ENCODE data around the gene SP6. TPM values are rescaled to one million over a fixed set of nuclear protein-coding genes. Genes with fewer than 3 reads are reported as not detected.

The SP6 gene
- total and polyA plus RNA-seq, 4 donors: 0.03 to 0.09 (median 0.06) TPM

DNA sequence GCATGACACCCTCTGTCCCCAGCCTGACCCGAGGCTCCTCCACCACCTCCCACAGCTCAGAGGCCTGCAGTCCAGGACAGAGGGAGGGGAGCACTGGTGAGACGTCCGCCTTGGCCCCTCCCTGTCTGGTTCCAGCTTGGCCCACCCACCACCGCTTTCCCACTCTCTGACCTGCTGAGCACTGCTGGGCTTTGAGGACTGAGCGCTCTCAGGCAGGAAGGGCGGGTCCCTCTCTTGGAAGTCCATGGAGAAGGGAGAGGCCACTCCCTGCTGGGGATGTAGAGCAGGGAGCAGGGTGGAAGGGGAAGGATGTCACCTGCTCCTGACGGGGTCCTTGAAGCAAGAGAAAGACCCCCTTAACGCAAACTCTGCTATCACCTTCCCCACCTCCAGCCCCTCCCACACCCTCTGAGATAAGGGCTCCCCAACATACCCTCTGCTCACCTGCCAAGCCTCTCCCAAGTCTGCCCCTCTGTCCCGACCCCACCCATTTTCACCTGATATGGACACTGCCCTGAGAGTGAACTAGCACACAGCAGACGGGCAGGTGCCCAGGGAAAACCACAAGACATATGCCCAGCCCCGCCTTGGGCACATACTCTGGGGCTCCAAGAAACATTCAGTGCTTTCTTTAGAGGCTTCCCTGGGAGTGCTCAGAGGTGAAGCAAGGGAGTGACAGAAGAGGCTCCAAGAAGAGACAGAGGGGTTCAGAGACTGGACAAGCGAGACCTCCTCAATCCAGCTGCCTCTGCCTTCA lies 30.8 kb downstream of the SP6 start:
- 71% methylated on average over 12 of the region's 12 CpGs for WGBS
- no peaks in the 10 kb centered on the region for H3K9me3 ChIP-seq (ENCODE audit: control insufficient read depth in 4 of 4, low read length in 3 of 4)
- TF ChIP-seq GABPA (IDR thresholded peaks at IDR 0.05 in 1 of 2, conservative IDR thresholded peaks at IDR 0.05 in 1 of 2) (no peak), SP1 (IDR thresholded peaks at IDR 0.05) (no peak), FOXA1 (IDR thresholded peaks at IDR 0.05) (no peak), HNF4A (conservative IDR thresholded peaks at IDR 0.05) (no peak), NR2F2 (IDR thresholded peaks at IDR 0.05) (no peak), EGR1 (IDR thresholded peaks at IDR 0.05; ENCODE audit: low read depth in 2 of 2) (no peak), CTCF (IDR thresholded peaks at IDR 0.05; ENCODE audit: low read depth, low read length, missing input control) (no peak), FOXA2 (IDR thresholded peaks at IDR 0.05) (no peak), RXRA (IDR thresholded peaks at IDR 0.05) (no peak)
- TF ChIP-seq, protein P1, sequence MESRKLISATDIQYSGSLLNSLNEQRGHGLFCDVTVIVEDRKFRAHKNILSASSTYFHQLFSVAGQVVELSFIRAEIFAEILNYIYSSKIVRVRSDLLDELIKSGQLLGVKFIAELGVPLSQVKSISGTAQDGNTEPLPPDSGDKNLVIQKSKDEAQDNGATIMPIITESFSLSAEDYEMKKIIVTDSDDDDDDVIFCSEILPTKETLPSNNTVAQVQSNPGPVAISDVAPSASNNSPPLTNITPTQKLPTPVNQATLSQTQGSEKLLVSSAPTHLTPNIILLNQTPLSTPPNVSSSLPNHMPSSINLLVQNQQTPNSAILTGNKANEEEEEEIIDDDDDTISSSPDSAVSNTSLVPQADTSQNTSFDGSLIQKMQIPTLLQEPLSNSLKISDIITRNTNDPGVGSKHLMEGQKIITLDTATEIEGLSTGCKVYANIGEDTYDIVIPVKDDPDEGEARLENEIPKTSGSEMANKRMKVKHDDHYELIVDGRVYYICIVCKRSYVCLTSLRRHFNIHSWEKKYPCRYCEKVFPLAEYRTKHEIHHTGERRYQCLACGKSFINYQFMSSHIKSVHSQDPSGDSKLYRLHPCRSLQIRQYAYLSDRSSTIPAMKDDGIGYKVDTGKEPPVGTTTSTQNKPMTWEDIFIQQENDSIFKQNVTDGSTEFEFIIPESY (IDR thresholded peaks at IDR 0.05): no peak
- no peaks in the 10 kb centered on the region for H3K27me3 ChIP-seq (ENCODE audit: control insufficient read depth in 4 of 4, insufficient read depth in 4 of 4, low read length in 3 of 4)
- H3K4me1 ChIP-seq (ENCODE audit: control insufficient read depth in 4 of 4, insufficient read depth in 4 of 4, low read length in 3 of 4): peaks cover 0 to 19% (median 5%) of the 10 kb centered on the region in 4 donors
- no peak overlapping the region for H3K9ac ChIP-seq (ENCODE audit: low read depth in 1 of 2, low read length in 2 of 2)
- no peak overlapping the region for H3K4me3 ChIP-seq (ENCODE audit: low read depth in 1 of 3, low read length in 3 of 3)
- H3K27ac ChIP-seq (ENCODE audit: low read depth in 1 of 2, low read length in 2 of 2): no peak overlapping the region
- no peak for DNase-seq (ENCODE audit: low spot score)
- peaks cover 3 to 22% (median 12%) of the 10 kb centered on the region in 4 donors for H3K36me3 ChIP-seq (ENCODE audit: control insufficient read depth in 4 of 4, insufficient read depth in 3 of 4, low read depth in 1 of 4, low read length in 3 of 4)

GRCh38 chr17:47819475-47819874 lies 31.5 kb downstream of the SP6 start:
- Histone ChIP-seq H3K27ac (ENCODE audit: low read depth in 1 of 2, low read length in 2 of 2) (no peak overlapping the region), H3K9ac (ENCODE audit: low read depth in 1 of 2, low read length in 2 of 2) (no peak overlapping the region), H3K27me3 (ENCODE audit: control insufficient read depth in 4 of 4, insufficient read depth in 4 of 4, low read length in 3 of 4) (no peaks in the 10 kb centered on the region), H3K4me1 (ENCODE audit: control insufficient read depth in 4 of 4, insufficient read depth in 4 of 4, low read length in 3 of 4) (peaks cover 0 to 19% (median 5%) of the 10 kb centered on the region in 4 donors), H3K36me3 (ENCODE audit: control insufficient read depth in 4 of 4, insufficient read depth in 3 of 4, low read depth in 1 of 4, low read length in 3 of 4) (peaks cover 2 to 22% (median 12%) of the 10 kb centered on the region in 4 donors), H3K9me3 (ENCODE audit: control insufficient read depth in 4 of 4, low read length in 3 of 4) (no peaks in the 10 kb centered on the region), H3K4me3 (ENCODE audit: low read depth in 1 of 3, low read length in 3 of 3) (no peak overlapping the region)
- TF ChIP-seq HNF4A (conservative IDR thresholded peaks at IDR 0.05) (no peak), HNF4G (IDR thresholded peaks at IDR 0.05) (no peak), RAD21 (IDR thresholded peaks at IDR 0.05) (no peak), EGR1 (IDR thresholded peaks at IDR 0.05; ENCODE audit: low read depth in 2 of 2) (no peak), YY1 (IDR thresholded peaks at IDR 0.05) (no peak), GABPA (IDR thresholded peaks at IDR 0.05 in 1 of 2, conservative IDR thresholded peaks at IDR 0.05 in 1 of 2) (no peak), TAF1 (conservative IDR thresholded peaks at IDR 0.05) (no peak), JUND (IDR thresholded peaks at IDR 0.05) (no peak), FOXA1 (IDR thresholded peaks at IDR 0.05) (no peak), MAX (IDR thresholded peaks at IDR 0.05) (no peak)
- TF ChIP-seq, protein P1 (IDR thresholded peaks at IDR 0.05): no peak
- no peak for DNase-seq (ENCODE audit: low spot score)
- 84% methylated on average over 10 of the region's 10 CpGs for WGBS

Measured in liver (tissue), 9 donors.